GM18502 (cell line): Measurements from ENCODE around the gene SLC25A20.
"Not testable (repeated sequence)": the region's sequence is repeated elsewhere in the genome, so short reads cannot be mapped to it uniquely, and the experiment has no call there.

Source experiments
- ATAC-seq: cut with Tn5 transposase; IDR thresholded peaks from one replicate; pipeline ENCODE4 v1.9.1; 2021; ENCODE audit warnings: mild to moderate bottlenecking; ENCODE audit not compliant: unreplicated experiment, poor library complexity

The SLC25A20 gene

DNA sequence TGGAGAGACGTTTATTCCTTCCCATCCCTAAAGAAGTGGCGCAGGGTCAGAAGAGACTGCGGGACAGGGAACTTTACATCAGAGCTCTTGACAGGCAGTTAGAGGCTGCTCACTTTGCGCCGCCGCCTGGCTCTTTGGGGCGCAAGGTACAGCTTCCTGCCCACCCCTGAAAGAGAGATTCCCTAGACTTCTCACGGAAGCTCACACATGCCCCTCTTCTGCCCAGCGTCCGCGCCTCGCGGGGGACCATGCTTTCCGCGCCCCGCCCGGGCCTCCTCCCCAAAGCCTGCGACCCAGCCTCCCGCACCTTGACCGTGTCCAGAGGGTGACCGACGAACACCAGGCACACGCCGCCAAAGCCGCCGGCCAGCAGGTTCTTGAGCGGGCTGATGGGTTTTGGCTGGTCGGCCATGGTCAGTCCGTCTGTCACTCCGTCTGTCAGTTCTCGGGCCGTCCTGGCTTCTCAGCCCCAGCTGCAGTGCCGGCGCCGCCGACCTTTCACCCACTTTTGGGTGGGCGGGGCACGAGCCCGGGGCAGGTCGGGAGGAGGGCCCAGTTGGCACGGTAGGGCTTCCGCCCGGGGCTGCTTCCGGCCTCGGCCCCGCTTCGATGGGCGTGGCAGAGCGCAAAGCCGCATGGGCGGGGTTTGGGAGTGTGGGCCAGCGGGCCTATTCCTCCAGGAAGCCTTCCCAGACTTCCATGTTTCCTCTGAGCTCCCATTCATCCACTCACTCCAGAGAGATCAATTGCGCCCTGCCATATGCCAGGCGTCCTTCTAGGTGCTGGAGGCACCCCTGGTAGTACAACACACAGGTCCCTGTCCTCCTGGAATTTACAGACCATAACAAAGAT is at the start of gene SLC25A20:
TSS of gene SLC25A20 (minus strand) at position 500 of the 852 bp plus-strand sequence. CDS start at position 412, 88 bp downstream.
- ATAC-seq = peak; percentile 90

GRCh38 chr3:48945891-48946549 is 47.3 kb upstream of the SLC25A20 start:
- no peak for ATAC-seq

GRCh38 chr3:48945432-48945831 is 46.8 kb upstream of the SLC25A20 start:
- no peak for ATAC-seq

DNA sequence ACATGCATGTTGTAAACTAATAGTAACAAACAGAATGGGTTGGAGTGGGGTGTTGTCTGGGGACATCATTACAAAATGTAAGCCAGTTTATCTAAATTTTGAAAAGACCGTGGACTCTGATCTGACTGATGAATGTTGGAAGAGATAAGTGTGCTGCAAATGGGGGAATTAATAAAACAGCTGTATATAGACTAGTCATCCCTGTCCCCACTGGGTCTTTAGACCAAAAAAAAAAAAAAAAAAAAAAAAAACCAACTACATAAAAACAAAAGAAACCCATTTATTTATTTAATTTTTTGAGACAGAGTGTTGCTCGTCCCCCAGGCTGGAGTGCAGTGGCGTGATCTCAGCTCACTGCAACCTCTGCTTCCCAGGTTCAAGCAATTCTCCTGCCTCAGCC is 40.0 kb upstream of the SLC25A20 start:
- ATAC-seq = no peak

DNA sequence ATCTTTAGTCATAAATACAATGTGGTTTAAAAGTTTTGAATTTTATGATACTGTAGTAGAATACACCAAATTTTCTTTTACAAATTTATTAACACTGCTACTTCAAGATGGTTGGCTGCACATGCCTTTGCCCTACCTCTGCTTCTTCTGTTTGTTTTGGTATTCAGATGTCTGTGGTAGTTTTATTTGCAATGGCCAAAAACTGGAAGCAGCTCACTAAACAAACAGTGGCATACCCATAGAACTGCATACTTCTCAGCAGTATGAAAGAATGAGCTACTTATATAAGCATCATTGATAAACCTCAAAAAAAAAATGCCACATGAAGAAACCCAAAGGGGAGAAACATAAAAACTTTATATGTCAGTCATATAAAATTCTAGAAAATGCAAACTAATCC is 39.5 kb upstream of the SLC25A20 start:
- ATAC-seq = no peak

DNA sequence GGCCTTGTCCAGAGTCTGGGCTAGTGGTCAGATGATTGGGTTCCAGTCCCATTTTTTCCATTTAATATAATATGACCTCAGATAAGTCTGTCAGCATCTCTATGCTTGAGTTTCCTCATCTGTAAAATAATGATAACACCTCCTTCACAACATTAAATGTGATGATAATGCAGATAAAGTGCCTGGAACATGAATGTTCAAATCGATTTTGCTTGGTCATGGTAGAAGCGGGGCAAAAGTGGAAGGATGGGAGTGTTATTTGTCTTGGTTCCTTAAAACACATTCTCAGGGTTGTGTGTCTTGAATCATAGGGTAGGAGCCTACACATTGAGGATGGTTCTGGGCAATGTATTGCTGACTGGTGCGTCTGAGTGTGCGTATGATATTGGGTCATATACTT is 36.8 kb upstream of the SLC25A20 start:
- ATAC-seq = no peak

DNA sequence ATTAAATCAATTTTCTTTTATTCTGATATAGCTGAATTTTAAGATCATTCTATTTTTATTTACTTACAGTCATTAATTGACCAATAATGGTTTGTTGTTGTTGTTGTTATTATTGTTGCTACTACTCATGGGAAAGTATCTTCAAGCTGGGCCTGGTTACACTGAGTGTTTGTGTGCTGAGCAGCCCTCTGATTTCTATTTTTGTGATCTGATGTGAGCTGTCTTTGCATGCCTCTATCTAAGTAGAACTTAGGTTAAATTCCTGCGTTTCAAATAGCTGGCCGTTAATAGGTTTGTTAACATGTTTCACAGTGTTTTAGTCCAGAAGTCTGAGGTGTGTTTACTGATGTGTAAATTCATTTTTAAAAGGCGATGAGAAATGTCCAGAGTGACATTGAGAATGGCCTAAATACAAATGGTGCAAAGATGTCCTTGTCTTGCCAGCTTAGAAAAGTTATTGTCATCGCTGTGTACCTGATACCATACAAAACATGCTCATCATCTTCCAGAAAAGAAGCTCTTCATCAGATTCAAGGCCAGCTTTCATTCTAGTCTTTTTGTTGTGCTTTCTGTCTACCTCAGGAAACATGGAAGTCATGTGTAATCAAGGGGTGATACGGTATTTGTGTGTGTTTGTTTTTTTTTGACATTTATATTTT is 35.8 kb upstream of the SLC25A20 start:
- ATAC-seq = no peak

GRCh38 chr3:48931944-48932580 is 33.4 kb upstream of the SLC25A20 start:
- ATAC-seq = no peak

- ATAC-seq = no peak
Measured at GRCh38 chr3:48930590-48930989, 31.9 kb upstream of the SLC25A20 start.

DNA sequence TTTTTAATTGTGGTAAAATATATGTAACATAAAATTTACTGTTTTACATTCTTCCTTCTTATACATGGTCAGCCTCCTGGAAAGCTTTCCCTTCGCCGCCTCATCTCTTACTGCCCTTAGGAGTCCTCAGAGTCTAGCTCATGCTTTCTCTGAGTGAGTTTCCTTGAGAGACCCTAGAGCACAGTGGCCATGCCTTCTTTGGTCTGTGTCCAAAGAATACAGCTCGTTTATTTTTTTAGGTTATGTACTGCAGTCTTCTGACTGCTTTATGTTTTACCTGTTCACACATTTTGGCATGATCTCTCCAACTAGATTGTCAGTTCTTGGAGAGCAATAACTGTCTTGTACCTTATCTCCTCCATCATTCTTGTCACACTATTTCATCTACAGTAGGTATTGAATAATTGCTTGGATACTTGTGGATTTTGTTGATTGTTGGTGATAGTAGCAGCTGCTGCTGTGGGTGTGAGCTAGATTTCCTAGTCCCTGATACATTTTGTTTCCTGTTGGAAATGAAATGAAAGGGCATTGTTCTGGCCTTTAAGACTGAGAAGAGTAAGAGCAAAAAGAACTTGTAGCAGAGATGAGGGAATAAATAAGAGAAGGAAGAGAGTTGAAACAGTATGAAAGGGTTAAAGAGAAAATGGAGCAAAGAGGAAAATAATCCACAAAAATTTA is 30.8 kb upstream of the SLC25A20 start:
- ATAC-seq = no peak

GRCh38 chr3:48928679-48929078 is 30.0 kb upstream of the SLC25A20 start:
- no peak for ATAC-seq

GRCh38 chr3:48927928-48928327 is 29.2 kb upstream of the SLC25A20 start:
- ATAC-seq = no peak

- no peak for ATAC-seq
Measured at GRCh38 chr3:48926425-48927392, 28.0 kb upstream of the SLC25A20 start.

DNA sequence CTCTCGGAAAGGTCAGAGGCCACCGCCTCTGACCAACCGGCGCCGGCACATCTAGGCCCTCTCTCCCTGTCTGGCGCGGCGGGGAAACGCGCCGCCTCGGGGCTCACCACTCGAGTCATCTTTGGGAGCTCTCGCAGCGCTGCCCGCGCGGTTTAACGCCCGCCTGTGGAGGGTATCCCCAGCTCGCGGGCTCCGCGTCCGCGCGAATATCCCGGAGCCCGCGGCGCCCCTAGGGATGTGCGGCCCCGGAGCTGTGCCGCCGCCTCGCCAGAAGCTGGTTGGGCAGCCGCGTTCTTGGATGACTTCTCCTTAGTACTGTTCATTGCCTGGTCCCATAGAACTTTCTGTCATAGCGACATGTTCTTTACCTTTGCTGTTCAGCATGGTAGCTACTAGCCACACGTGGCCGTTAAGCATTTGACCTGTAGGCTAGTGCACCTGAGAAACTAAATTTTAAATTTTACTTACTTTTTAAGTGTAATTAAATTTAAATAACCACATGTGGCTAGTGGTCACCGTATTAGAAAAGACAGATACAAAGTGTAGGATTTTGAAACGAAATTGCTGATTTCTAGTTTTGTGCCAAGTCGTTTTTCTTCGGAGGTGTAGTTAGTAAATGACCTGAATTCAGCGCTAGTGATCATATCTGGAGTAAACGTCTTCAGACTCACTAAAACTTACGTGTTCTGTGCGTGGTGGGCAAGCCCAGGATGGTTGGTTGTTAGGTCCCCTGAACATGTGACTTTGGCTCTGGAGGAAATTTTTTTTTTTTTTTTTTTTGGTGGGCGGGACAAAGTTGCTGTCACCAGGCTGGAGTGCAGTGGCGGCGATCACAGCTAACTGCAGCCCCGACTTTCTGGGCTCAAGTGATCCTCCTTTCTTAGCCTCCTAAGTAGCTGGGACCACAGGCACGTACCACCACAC is 20.8 kb upstream of the SLC25A20 start:
- peak; percentile 19 for ATAC-seq

GRCh38 chr3:48918388-48919214 is 19.9 kb upstream of the SLC25A20 start, which contains the start of gene ARIH2:
ARIH2 (plus strand) TSS chr3:48918842; CDS start chr3:48927559, 8,717 bp downstream.
- ATAC-seq = peak; percentile 85

DNA sequence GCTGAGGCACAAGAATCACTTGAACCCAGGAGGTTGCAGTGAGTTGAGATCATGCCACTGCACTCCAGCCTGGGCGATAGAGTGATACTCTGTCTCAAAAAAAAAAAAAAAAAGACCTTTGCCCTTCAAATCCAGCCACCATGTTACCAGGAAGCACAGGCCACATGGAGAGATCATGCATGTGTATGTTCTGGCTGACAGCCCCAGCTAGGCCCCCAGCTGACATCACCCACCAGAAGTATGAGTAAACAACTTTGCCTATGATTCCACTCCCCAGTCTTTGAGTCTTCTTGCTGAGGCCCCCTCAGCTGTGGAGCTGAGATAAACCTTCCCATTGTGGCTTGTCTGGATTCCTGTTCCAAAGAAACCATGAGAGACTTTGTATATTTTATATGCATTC is 16.6 kb upstream of the SLC25A20 start:
- no peak for ATAC-seq

DNA sequence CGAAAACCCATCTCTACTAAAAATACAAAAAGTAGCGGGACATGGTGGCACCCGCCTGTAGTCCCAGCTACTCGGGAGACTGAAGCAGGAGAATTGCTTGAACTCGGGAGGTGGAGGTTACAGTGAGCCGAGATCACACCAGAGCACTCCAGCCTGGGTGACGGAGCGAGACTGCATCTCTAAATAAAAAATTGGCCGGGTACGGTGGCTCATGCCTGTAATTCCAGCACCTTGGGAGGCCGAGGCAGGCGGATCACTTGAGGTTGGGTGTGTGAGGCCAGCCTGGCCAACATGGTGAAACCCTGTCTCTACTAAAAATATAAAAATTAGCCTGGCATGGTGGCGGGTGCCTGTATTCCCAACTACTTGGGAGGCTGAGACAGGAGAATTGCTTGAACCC is 8.3 kb upstream of the SLC25A20 start:
- not testable (repeated sequence) for ATAC-seq
